Measurements from ENCODE around the gene ATP6V0A1.
"Not testable (repeated sequence)": the region's sequence is repeated elsewhere in the genome, so short reads cannot be mapped to it uniquely, and the experiment has no call there.

GRCh38 chr17:42545755-42546505, 87.3 kb downstream of the ATP6V0A1 start:
- TF ChIP-seq JUN (CRISPR knock-in tag; IDR thresholded peaks at IDR 0.05); ATF1 (CRISPR knock-in tag; IDR thresholded peaks at IDR 0.05); NR1H2 (CRISPR knock-in tag; IDR thresholded peaks at IDR 0.05); USF2 (CRISPR knock-in tag; IDR thresholded peaks at IDR 0.05); ARID4B (CRISPR knock-in tag; IDR thresholded peaks at IDR 0.05; ENCODE audit: borderline replicate concordance); USF1 (CRISPR knock-in tag; IDR thresholded peaks at IDR 0.05); FOXP4 (CRISPR knock-in tag; IDR thresholded peaks at IDR 0.05); GTF2I (CRISPR knock-in tag; conservative IDR thresholded peaks at IDR 0.05); CREB1 (CRISPR knock-in tag; IDR thresholded peaks at IDR 0.05); NR2C2 (CRISPR knock-in tag; IDR thresholded peaks at IDR 0.05); ZBTB21 (CRISPR knock-in tag; IDR thresholded peaks at IDR 0.05; ENCODE audit: borderline replicate concordance): not testable (repeated sequence)
- TF ChIP-seq, protein P1, sequence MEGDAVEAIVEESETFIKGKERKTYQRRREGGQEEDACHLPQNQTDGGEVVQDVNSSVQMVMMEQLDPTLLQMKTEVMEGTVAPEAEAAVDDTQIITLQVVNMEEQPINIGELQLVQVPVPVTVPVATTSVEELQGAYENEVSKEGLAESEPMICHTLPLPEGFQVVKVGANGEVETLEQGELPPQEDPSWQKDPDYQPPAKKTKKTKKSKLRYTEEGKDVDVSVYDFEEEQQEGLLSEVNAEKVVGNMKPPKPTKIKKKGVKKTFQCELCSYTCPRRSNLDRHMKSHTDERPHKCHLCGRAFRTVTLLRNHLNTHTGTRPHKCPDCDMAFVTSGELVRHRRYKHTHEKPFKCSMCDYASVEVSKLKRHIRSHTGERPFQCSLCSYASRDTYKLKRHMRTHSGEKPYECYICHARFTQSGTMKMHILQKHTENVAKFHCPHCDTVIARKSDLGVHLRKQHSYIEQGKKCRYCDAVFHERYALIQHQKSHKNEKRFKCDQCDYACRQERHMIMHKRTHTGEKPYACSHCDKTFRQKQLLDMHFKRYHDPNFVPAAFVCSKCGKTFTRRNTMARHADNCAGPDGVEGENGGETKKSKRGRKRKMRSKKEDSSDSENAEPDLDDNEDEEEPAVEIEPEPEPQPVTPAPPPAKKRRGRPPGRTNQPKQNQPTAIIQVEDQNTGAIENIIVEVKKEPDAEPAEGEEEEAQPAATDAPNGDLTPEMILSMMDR (IDR thresholded peaks at IDR 0.05): not testable (repeated sequence)
- TF ChIP-seq, protein P2, sequence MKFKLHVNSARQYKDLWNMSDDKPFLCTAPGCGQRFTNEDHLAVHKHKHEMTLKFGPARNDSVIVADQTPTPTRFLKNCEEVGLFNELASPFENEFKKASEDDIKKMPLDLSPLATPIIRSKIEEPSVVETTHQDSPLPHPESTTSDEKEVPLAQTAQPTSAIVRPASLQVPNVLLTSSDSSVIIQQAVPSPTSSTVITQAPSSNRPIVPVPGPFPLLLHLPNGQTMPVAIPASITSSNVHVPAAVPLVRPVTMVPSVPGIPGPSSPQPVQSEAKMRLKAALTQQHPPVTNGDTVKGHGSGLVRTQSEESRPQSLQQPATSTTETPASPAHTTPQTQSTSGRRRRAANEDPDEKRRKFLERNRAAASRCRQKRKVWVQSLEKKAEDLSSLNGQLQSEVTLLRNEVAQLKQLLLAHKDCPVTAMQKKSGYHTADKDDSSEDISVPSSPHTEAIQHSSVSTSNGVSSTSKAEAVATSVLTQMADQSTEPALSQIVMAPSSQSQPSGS (CRISPR knock-in tag; IDR thresholded peaks at IDR 0.05; ENCODE audit: borderline replicate concordance, low read depth): not testable (repeated sequence)
